GM12875 (cell line): ENCODE data around the gene NPIPA8.
"Not testable (repeated sequence)": the region's sequence is repeated elsewhere in the genome, so short reads cannot be mapped to it uniquely, and the experiment has no call there.

Experiments
- H3K4me3 ChIP-seq: one replicate; pipeline ENCODE4 v1.5.1; 2011; ENCODE audit warnings: low read depth, low read length, control low read depth

NPIPA8 gene

GRCh38 chr16:18280319-18280718 lies 56.2 kb downstream of the NPIPA8 start:
- not testable (repeated sequence) for H3K4me3 ChIP-seq

- H3K4me3 ChIP-seq = not testable (repeated sequence)
Observed at GRCh38 chr16:18276756-18277155, 59.8 kb downstream of the NPIPA8 start.

- H3K4me3 ChIP-seq = not testable (repeated sequence)
Observed at GRCh38 chr16:18270171-18270570, 66.4 kb downstream of the NPIPA8 start.
